ENCODE data around the gene SCD5.

DNA sequence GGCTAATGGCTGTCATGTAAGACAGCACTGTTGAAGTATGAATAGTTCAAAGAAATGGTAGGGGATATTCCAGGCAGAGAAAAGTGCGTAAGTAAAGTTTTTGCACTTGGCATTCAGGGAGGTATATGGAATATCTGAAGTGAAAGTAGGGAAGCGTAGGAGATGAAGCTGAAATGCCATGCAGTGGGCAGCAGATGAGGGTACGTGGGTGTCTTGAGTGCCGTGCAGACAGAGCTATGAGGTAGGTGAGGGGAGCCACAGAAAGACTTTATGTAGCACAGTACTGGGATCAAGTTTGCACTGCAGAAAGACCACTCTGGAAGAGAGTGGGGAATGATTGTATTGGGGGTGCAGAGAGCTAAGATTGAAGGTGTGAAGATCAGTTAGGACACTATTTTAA lies 5.2 kb upstream of the SCD5 start:
- no peak for TF ChIP-seq EZH2 (IDR thresholded peaks at IDR 0.05; ENCODE audit: borderline replicate concordance, low read length)
- TF ChIP-seq, protein P1, sequence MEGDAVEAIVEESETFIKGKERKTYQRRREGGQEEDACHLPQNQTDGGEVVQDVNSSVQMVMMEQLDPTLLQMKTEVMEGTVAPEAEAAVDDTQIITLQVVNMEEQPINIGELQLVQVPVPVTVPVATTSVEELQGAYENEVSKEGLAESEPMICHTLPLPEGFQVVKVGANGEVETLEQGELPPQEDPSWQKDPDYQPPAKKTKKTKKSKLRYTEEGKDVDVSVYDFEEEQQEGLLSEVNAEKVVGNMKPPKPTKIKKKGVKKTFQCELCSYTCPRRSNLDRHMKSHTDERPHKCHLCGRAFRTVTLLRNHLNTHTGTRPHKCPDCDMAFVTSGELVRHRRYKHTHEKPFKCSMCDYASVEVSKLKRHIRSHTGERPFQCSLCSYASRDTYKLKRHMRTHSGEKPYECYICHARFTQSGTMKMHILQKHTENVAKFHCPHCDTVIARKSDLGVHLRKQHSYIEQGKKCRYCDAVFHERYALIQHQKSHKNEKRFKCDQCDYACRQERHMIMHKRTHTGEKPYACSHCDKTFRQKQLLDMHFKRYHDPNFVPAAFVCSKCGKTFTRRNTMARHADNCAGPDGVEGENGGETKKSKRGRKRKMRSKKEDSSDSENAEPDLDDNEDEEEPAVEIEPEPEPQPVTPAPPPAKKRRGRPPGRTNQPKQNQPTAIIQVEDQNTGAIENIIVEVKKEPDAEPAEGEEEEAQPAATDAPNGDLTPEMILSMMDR (IDR thresholded peaks at IDR 0.05; ENCODE audit: low read length) = no peak
